Measurements from ENCODE around the gene COQ10A.
A peak's percentile ranks its signal among the peaks of the same experiment; 100 is the strongest.
"Not testable (repeated sequence)": the region's sequence is repeated elsewhere in the genome, so short reads cannot be mapped to it uniquely, and the experiment has no call there.

The COQ10A gene

DNA sequence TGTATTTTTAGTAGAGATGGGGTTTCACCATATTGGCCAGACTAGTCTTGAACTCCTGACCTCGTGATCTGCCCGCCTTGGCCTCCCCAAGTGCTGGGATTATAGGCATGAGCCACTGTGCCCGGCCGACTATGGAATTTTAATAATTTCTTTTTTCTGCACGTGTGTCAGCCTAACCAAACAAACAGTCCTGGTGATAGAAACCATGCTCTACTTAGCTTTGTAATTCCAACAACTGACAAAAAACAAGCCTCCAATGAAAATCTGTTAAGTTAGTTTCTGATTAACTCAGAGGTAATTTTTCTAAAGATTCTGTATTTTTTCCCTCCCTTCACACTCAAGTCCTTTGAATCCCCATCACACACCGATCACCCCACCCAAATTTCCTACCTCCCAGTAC lies 15.3 kb downstream of the COQ10A start:
- no peak for DNase-seq

- no peak for DNase-seq
Measured at GRCh38 chr12:56282579-56282978, 15.8 kb downstream of the COQ10A start.

- DNase-seq, result not testable (repeated sequence)
Measured at GRCh38 chr12:56284263-56284662, 17.5 kb downstream of the COQ10A start.

- DNase-seq, result no peak
Measured at GRCh38 chr12:56286044-56286830, 19.5 kb downstream of the COQ10A start.

DNA sequence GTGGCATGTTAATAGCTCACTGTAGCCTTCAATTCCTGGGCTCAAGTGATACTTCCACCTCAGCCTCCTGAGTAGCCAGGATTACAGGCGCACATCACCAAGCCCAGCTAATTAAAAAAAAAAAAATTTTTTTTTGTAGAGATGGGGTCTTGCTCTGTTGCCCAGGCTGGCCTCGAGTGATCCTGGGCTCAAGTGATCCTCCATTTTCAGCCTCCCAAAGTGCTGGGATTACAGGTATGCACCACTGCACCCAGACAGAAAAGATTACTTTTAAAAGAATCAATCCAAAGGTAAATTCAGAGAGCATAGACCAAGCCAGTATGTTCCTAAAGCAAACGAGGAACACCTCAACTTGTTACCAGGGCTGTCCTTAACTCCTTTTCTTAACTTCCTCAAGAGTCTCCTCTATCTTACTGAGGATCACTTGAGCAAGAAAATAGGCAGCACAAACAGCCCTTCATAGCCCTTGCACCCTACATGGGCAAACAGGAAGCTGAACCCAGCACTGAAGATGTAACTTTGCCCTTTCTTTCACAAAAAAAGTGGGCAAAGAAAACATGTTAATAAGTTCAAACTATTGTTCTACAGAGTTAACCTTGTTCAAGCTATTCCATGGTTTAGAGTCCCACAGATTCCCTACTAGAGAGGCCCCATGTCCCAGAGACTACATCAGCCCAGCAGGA lies 22.1 kb downstream of the COQ10A start:
- no peak for DNase-seq

- no peak for DNase-seq
Measured at GRCh38 chr12:56293795-56294194, 27.1 kb downstream of the COQ10A start.

- DNase-seq, result no peak
Measured at GRCh38 chr12:56296295-56296694, 29.6 kb downstream of the COQ10A start.

DNA sequence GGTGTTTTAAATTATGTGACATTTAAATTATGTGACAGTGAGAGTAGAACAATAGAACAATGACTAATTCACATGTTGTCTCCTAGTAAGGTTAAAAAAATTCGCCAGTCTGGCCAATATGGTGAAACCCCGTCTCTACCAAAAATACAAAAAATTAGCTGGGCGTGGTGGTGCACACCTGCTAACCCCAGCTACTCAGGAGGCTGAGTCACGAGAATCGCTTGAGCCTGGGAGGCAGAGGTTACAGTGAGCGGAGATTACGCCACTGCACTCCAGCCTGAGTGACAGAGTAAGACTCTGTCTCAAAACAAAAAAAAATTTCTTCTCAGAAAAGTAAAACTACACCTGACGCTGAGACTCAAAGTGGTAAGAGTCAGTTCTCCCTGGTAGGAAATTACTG lies 30.7 kb downstream of the COQ10A start:
- no peak for DNase-seq

GRCh38 chr12:56298828-56299227 lies 32.1 kb downstream of the COQ10A start:
- no peak for DNase-seq

DNA sequence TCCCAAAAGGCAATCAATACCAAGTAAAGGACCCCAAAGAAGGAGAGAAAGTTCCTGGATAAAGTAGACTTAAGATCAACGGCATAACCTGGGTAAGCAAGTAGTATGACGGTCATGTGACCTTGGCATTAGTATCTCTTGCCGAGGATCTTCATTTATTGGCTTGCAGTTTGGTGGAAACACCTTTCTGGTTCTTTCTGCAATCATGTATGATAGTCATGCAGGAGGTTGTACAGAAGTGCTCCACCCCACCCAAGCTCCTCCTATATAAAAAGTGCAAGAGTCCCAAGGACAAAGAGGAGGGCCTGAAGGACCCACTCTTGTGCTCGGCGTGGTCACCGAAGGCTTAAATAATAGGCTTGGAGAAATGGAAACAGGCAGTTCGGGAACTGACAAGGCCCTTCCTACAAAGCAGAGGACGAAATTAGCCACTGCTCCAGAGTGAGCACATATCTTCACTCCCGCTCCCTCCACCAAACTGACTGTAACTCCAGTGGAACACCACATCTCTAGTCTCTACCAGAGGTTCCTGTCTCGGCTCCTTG lies 32.6 kb downstream of the COQ10A start:
- no peak for DNase-seq

GRCh38 chr12:56299853-56300643 lies 33.3 kb downstream of the COQ10A start, which contains the start of gene CS:
Gene CS (minus strand): TSS chr12:56300330. CDS start chr12:56300201, 129 bp downstream.
- DNase-seq, result peak; percentile 98 to 99

GRCh38 chr12:56300644-56301464 lies 34.1 kb downstream of the COQ10A start:
- DNase-seq, result peak; percentile 23 to 29

DNA sequence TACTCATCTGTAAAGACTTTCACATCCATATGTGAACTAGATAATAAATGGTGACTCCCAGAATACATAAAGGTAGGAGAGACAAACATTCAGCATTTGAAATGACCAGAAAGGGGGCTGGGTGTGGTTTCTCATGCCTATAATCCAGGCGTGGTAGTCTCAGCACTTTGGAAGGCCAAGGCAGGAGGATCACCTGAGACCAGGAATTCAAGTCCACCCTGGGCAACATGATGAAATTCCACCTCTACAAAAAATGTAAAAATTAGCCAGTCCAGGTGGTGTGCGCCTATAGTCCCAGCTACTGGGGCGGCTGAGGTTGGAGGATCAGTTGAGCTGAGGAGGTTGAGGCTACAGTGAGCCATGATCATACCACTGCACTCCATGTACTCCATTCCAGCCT lies 37.5 kb downstream of the COQ10A start:
- no peak for DNase-seq

- DNase-seq, result no peak
Measured at GRCh38 chr12:56304872-56305590, 38.3 kb downstream of the COQ10A start.

DNA sequence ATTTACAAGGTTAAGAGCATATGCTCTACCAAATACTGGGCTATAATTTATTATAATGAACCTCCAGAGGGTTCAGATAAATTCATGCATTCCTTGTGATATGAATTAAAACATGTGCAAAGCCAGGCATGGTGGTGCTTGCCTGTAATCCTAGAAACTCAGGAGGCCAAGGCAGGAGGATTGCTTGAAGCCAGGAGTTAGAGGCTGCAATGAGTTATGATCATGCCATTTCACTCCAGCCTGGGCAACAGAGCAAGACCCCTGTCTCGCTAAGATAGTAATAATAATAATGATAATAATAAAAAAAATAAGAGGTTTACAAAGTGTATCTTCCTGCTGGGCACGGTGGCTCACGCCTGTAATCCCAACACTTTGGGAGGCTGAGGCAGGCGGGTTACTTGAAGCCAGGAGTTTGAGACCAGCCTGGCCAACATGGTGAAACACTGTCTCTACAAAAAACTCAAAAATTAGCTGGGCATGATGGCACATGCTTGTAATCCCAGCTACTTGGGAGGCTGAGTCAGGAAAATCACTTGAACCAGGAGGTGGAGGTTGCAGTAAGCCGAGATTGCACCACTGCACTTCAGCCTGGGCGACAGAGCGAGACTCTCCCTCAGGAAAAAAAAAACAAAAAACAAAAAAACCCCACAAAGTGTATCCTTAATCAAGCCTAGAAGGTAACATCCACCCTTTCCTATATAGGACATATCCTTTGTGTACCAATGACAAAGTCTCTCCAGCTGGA lies 40.7 kb downstream of the COQ10A start:
- DNase-seq, result no peak

GRCh38 chr12:56308714-56309113 lies 42.0 kb downstream of the COQ10A start:
- DNase-seq, result no peak

DNA sequence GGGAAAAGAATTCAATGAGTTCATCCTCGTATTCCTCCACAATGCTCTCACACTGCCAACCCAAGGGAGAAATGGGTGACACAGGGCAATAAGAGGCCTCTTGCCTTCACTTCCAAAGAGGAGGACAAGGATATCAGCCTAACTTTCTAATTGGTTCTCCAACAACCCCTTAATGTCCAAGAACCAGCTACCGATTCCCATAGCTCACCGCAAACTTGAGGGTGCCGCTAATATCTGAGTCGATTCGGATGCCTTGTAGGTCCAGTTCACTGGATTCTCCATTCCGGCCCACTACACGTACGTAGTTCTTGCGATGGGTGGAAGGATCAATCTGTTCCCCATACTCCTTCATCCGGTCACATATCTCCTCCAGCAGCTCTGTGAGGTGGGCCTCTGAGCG lies 44.3 kb downstream of the COQ10A start:
- no peak for DNase-seq

DNA sequence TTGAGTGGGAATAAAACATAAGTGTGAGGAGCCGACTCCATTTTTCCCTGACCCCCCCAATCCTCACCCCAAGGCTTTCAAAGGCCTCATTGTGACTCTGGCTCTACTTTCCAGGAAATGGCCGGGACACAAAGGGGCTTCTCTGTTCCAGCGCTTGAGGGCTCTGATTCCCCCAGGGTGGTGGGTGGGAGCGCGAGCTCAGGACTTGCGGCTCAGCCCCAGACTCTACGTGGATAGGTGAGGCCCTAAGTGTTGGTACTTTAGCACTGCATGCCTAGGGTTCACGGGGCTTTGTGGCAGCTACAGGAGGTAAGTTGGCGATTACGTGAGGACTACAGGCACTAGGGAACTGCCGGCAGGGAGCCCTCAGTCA lies 48.5 kb downstream of the COQ10A start:
- peak in 1 of 2 experiments; percentile 51 for DNase-seq

GRCh38 chr12:56315622-56316473 lies 49.1 kb downstream of the COQ10A start, which contains the start of gene CNPY2:
Gene CNPY2 (minus strand): TSS chr12:56315988. CDS start chr12:56315217, 771 bp downstream.
- peak; percentile 97 for DNase-seq

GRCh38 chr12:56317675-56318074 lies 50.9 kb downstream of the COQ10A start:
- DNase-seq, result no peak
